PFSK-1 (cell line): Measurements from ENCODE around the gene ACACA.

ENCODE experiments used
- FOXP2 ChIP-seq: optimal IDR thresholded peaks from 2 replicates; pipeline ENCODE3; 2011; ENCODE audit warnings: borderline replicate concordance, control low read depth, inconsistent platforms; ENCODE audit not compliant: insufficient read depth; ENCODE audit errors: extremely low read length, extremely low read depth
- POLR2AphosphoS5 ChIP-seq: IDR thresholded peaks from 2 replicates; pipeline ENCODE4 v1.6.1; 2012; ENCODE audit warnings: low read depth, mild to moderate bottlenecking, control low read depth, low read length, moderate library complexity
- REST ChIP-seq, 2 experiments: IDR thresholded peaks; 2 replicates each; pipeline versions ENCODE4 v1.6.1 to v1.8.0; 2011 to 2012; ENCODE audit warnings: low read depth in 2 of 2, low read length in 2 of 2, control low read depth in 1 of 2, inconsistent platforms in 1 of 2, mild to moderate bottlenecking in 1 of 2, moderate library complexity in 1 of 2; ENCODE audit not compliant: insufficient read depth in 1 of 2
- SIN3A ChIP-seq: IDR thresholded peaks from 2 replicates; pipeline ENCODE4 v1.6.1; 2012; ENCODE audit warnings: mild to moderate bottlenecking, low read length, moderate library complexity, borderline replicate concordance; ENCODE audit not compliant: insufficient read depth
- TAF1 ChIP-seq: IDR thresholded peaks from 2 replicates; pipeline ENCODE4 v1.6.1; 2012; ENCODE audit warnings: low read length, control low read depth, borderline replicate concordance; ENCODE audit not compliant: insufficient read depth

GRCh38 chr17:37340804-37341203 is 65.8 kb downstream of the ACACA start:
- TF ChIP-seq SIN3A, result no peak
- TF ChIP-seq TAF1, result no peak
- TF ChIP-seq REST (IDR thresholded peaks at IDR 0.05; ENCODE audit: insufficient read depth in 1 of 2, low read depth in 2 of 2, low read length in 2 of 2), result no peak
- no peak for TF ChIP-seq POLR2AphosphoS5
- TF ChIP-seq FOXP2, result no peak
